Measurements from ENCODE around the gene MYO1B. TPM values are rescaled to one million over a fixed set of nuclear protein-coding genes. Genes with fewer than 3 reads are reported as not detected.
"Not testable (repeated sequence)": the region's sequence is repeated elsewhere in the genome, so short reads cannot be mapped to it uniquely, and the experiment has no call there.

The MYO1B gene
- polyA plus RNA-seq, 3 donors: 0.01 TPM; not detected in 2

- Mint-ChIP-seq H3K9me3 (peaks cover 2 to 16% (median 6%) of the 10 kb centered on the region in 7 donors), H3K4me3 (no peak overlapping the region), H3K27me3 (ENCODE audit: low read depth in 3 of 3) (peaks cover 0 to 2% (median 1%) of the 10 kb centered on the region in 3 donors), H3K4me1 (no peaks in the 10 kb centered on the region), H3K36me3 (no peaks in the 10 kb centered on the region), H3K27ac (no peak overlapping the region)
- Histone ChIP-seq H3K27ac (ENCODE audit: low read depth in 1 of 2, low read length in 2 of 2) (no peak overlapping the region), H3K9me3 (replicated peaks in 1 of 2; ENCODE audit: control insufficient read depth in 1 of 2, insufficient read depth in 1 of 2, low read length in 2 of 2) (peaks cover 0 to 5% of the 10 kb centered on the region in 2 donors), H3K9ac (ENCODE audit: insufficient read depth, low read length, poor library complexity, severe bottlenecking) (no peak overlapping the region), H3K4me1 (ENCODE audit: control insufficient read depth in 1 of 2, insufficient read depth in 2 of 2, low read length in 2 of 2) (no peaks in the 10 kb centered on the region), H3K36me3 (replicated peaks in 1 of 2; ENCODE audit: control insufficient read depth in 1 of 2, insufficient read depth in 2 of 2, low read length in 2 of 2) (no peaks in the 10 kb centered on the region), H3K4me3 (replicated peaks in 1 of 3; ENCODE audit: low read depth in 2 of 3, low read length in 3 of 3) (no peak overlapping the region), H4K20me1 (ENCODE audit: insufficient read depth, low read length) (no peaks in the 10 kb centered on the region), H3K79me2 (ENCODE audit: insufficient read depth, low read length) (no peaks in the 10 kb centered on the region), H2AFZ (ENCODE audit: insufficient read depth, low read depth, low read length, poor library complexity, severe bottlenecking) (no peak overlapping the region), H3K4me2 (replicated peaks; ENCODE audit: extremely low read depth, low read length, poor library complexity, severe bottlenecking) (no peak overlapping the region), H3K27me3 (ENCODE audit: control insufficient read depth in 2 of 2, insufficient read depth in 2 of 2, low read length in 2 of 2) (no peaks in the 10 kb centered on the region)
- TF ChIP-seq CTCF (IDR thresholded peaks at IDR 0.05): no peak
- intact Hi-C loops (cut with micrococcal nuclease): no loop called here
- 100% methylated on average over 6 of the region's 6 CpGs for WGBS (ENCODE audit: insufficient coverage)
- DNase-seq: no peak
Observed at GRCh38 chr2:191453761-191454160, 208.6 kb downstream of the MYO1B start.

- H3K9me3 ChIP-seq (replicated peaks in 1 of 2; ENCODE audit: control insufficient read depth in 1 of 2, insufficient read depth in 1 of 2, low read length in 2 of 2); H3K27ac ChIP-seq (ENCODE audit: low read depth in 1 of 2, low read length in 2 of 2); H3K36me3 ChIP-seq (replicated peaks in 1 of 2; ENCODE audit: control insufficient read depth in 1 of 2, insufficient read depth in 2 of 2, low read length in 2 of 2); H3K9ac ChIP-seq (ENCODE audit: insufficient read depth, low read length, poor library complexity, severe bottlenecking); DNase-seq; intact Hi-C loops (cut with micrococcal nuclease); H3K27me3 ChIP-seq (ENCODE audit: control insufficient read depth in 2 of 2, insufficient read depth in 2 of 2, low read length in 2 of 2); H3K36me3 Mint-ChIP-seq; H3K4me1 Mint-ChIP-seq; H3K4me3 Mint-ChIP-seq; H3K4me1 ChIP-seq (ENCODE audit: control insufficient read depth in 1 of 2, insufficient read depth in 2 of 2, low read length in 2 of 2); H3K79me2 ChIP-seq (ENCODE audit: insufficient read depth, low read length); H3K4me3 ChIP-seq (replicated peaks in 1 of 3; ENCODE audit: low read depth in 2 of 3, low read length in 3 of 3); H2AFZ ChIP-seq (ENCODE audit: insufficient read depth, low read depth, low read length, poor library complexity, severe bottlenecking); H4K20me1 ChIP-seq (ENCODE audit: insufficient read depth, low read length); H3K4me2 ChIP-seq (replicated peaks; ENCODE audit: extremely low read depth, low read length, poor library complexity, severe bottlenecking); H3K27ac Mint-ChIP-seq; H3K27me3 Mint-ChIP-seq (ENCODE audit: low read depth in 3 of 3): not testable (repeated sequence)
- peaks cover 2 to 20% (median 9%) of the 10 kb centered on the region in 7 donors for H3K9me3 Mint-ChIP-seq
- WGBS (ENCODE audit: insufficient coverage): no CpG with 5 or more reads among the region's 12 CpGs
Observed at GRCh38 chr2:191456506-191456905, 211.3 kb downstream of the MYO1B start.

Data from CD14-positive monocyte (primary cell).